T1000 (cell line): Measurements from ENCODE around the gene BCAS3.
A peak's percentile ranks its signal among the peaks of the same experiment; 100 is the strongest.

ENCODE experiments used
- DNase-seq: peaks from one replicate; lab custom pipeline; 2025; ENCODE audit warnings: mixed read lengths; lab: John Stamatoyannopoulos, UW

Gene BCAS3

GRCh38 chr17:61157246-61157886, 479.7 kb downstream of the BCAS3 start:
- peak; percentile 24 for DNase-seq

GRCh38 chr17:61158376-61158775, 480.7 kb downstream of the BCAS3 start:
- no peak for DNase-seq

- no peak for DNase-seq
Measured at GRCh38 chr17:61159221-61159814, 481.7 kb downstream of the BCAS3 start.

- no peak for DNase-seq
Measured at GRCh38 chr17:61160204-61160603, 482.6 kb downstream of the BCAS3 start.

- no peak for DNase-seq
Measured at GRCh38 chr17:61160789-61161445, 483.3 kb downstream of the BCAS3 start.

GRCh38 chr17:61161615-61162134, 484.0 kb downstream of the BCAS3 start:
- DNase-seq = no peak

- no peak for DNase-seq
Measured at GRCh38 chr17:61164517-61164916, 486.9 kb downstream of the BCAS3 start.

GRCh38 chr17:61167075-61167474, 489.4 kb downstream of the BCAS3 start:
- no peak for DNase-seq

- no peak for DNase-seq
Measured at GRCh38 chr17:61168506-61168905, 490.9 kb downstream of the BCAS3 start.

GRCh38 chr17:61174310-61174709, 496.7 kb downstream of the BCAS3 start:
- DNase-seq = no peak

- no peak for DNase-seq
Measured at GRCh38 chr17:61175298-61176142, 497.9 kb downstream of the BCAS3 start.

GRCh38 chr17:61177351-61177750, 499.7 kb downstream of the BCAS3 start:
- DNase-seq = no peak

GRCh38 chr17:61178284-61178683, 500.6 kb downstream of the BCAS3 start:
- DNase-seq = no peak

GRCh38 chr17:61179380-61179806, 501.7 kb downstream of the BCAS3 start:
- DNase-seq = no peak

GRCh38 chr17:61183793-61184192, 506.1 kb downstream of the BCAS3 start:
- DNase-seq = no peak

GRCh38 chr17:61185385-61185784, 507.7 kb downstream of the BCAS3 start:
- DNase-seq = no peak

GRCh38 chr17:61187038-61187437, 509.4 kb downstream of the BCAS3 start:
- DNase-seq = no peak

GRCh38 chr17:61188081-61188480, 510.4 kb downstream of the BCAS3 start:
- no peak for DNase-seq

- DNase-seq = no peak
Measured at GRCh38 chr17:61189968-61190367, 512.3 kb downstream of the BCAS3 start.

GRCh38 chr17:61196302-61196704, 518.7 kb downstream of the BCAS3 start:
- no peak for DNase-seq

- no peak for DNase-seq
Measured at GRCh38 chr17:61196799-61197198, 519.1 kb downstream of the BCAS3 start.
